GM20431 (cell line): ENCODE measurements around the gene TKT.

ENCODE experiments used
- in situ Hi-C: fragments of 300-500 bp; cut with MseI, MboI; formaldehyde crosslinking; loops from one replicate; pipeline ENCODE4 v1.15.0; 2020; ENCODE audit warnings: low sequenced_read_pairs; ENCODE audit not compliant: unreplicated experiment

TKT gene

DNA sequence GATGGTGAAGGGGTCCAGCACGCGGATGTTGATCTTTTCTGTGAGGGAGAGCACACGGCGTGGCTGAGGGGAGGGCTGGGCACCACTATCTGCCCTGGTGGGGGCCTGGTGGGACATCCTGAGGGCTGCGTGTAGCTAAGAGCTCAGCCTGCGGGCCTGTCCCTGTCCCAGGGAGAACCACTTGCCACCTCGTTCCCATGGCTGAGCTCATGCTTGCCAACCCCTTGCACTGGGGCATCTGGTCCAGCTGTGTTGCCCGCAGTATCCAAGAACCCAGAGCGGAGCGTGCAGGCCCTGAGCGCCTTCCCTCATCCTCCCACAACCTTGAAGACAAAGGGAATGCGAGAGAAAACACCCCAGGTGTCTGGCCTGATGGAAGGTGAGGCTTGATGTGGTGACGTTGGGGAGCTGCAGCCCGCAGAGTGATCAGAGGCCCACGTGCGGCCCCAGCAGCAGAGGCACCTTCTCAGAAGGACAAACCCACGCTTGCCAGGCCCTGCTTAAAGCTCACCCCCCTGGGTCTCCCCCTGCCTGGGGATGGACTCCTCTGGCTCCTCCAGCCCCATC, 28.9 kb downstream of the TKT start:
- in situ Hi-C loops = no loop called here

GRCh38 chr3:53226142-53226840, 29.5 kb downstream of the TKT start:
- in situ Hi-C loops = no loop called here

DNA sequence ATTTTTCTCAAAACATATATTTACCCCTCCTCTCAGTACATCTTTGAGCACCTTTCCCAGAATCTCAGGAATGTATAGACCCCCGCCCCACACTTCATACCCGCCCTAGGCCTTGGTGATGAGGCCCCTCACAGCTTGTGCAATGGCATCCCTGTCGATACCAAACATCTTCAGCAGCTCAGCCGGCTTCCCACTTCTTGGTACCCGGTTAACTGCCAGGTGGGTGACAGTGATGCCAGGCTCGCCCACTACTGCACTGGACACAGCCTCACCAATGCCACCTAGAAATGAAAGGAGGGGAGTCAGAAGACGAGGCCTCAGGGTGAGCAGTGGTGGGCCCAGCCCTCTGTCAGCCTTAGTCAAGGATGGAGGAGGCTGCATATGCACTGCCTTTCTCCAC, 30.2 kb downstream of the TKT start:
- in situ Hi-C loops = no loop called here

GRCh38 chr3:53225181-53225580, 30.6 kb downstream of the TKT start:
- in situ Hi-C loops = no loop called here

- in situ Hi-C loops = no loop called here
Observed at GRCh38 chr3:53224536-53224935, 31.3 kb downstream of the TKT start.

- in situ Hi-C loops = no loop called here
Observed at GRCh38 chr3:53224026-53224425, 31.8 kb downstream of the TKT start.

DNA sequence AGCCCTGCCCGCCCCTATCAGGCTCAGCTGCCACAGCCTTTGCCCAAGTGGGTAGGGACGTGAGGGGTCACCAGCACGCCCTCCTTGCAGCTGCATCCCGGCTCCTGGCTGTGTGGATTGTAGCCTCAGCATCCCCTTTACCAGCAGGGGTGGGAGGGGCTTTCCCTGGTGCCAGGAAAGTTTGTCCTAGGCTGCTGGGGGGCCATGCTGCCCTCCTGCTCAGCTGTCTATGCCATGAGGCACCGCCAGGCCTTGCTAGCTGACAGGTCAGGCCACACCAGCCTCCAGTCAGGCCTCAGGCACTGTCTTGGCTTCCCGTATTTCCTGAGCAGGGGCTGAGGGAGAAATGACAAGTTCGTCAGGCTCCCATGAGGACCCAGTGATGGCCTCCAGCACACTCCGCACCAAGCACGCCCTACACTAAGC, 32.3 kb downstream of the TKT start:
- in situ Hi-C loops = no loop called here

DNA sequence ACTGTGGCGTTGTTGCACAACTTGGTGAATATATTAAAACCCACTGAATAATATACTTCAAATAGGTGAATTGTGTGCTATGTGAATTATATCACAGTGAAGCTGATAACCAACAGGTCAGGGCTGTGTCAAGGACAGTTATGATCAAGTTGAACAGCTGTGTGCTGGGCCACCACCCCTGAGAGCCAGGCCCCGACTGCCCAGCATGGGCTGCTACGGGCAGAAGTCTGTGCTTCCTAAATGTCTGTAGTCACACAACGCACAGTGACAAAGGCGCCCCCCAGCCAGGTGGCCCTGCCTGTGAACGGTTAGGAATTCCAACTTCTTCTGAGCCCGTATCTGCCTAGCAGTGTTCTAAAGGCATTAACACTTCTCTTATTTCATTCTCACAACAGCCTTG, 32.8 kb downstream of the TKT start:
- in situ Hi-C loops = no loop called here

GRCh38 chr3:53222183-53222901, 33.5 kb downstream of the TKT start:
- in situ Hi-C loops = no loop called here

DNA sequence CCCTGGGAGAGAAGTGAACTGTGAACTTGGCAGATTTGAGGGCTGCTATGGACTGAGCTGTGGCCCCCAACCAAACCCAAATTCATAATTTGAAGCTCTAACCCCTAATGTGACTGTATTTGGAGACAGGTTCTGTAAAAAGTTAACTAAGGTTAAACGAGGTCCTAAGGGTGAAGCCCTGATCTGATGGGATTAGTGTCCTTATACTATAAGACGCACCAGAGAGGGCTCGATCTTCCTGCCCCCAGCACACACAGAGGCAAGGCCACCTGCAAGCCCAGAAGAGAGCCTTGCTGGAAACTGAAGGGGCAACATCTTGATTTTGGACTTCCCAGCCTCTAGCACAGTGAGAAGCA, 34.0 kb downstream of the TKT start:
- in situ Hi-C loops = no loop called here

DNA sequence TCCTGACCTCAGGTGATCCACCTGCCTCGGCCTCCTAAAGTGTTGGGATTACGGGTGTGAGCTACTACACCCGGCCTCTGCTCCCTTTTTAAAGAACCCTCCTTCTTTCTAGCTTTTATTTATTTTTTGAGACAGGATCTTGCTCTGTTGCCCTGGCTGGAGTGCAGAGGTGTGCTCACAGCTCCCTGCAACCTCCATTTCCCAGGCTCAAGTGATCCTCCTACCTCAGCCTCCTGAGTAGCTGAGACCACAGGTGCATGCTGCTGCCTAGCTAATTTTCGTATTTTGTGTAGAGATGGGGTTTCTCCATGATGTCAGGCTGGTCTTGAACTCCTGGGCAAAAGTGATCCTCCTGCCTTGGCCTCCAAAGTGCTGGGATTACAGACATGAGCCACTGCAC, 34.5 kb downstream of the TKT start:
- in situ Hi-C loops = no loop called here

GRCh38 chr3:53219895-53220483, 35.8 kb downstream of the TKT start:
- in situ Hi-C loops = no loop called here

DNA sequence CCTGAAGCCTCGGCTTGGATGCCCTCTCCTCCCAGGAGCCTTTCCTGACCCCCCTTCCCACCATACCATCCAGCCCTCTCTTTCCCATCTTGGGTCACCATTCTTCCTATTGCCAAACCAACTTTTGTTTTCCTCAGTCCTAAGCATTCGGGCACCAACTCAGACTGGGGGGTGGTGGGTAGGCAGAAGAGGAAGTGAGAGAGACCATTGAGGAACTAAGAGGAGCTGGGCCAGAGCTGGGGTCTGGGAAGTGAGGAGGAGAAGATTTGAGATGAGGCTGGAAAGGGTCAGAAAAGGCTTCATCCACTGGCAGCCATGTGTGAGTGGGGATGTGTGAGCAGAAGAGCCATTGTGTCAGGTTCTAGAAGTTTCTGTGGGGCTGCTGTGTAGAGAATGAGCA, 37.7 kb downstream of the TKT start:
- in situ Hi-C loops = no loop called here

- in situ Hi-C loops = no loop called here
Observed at GRCh38 chr3:53217175-53217574, 38.6 kb downstream of the TKT start.

GRCh38 chr3:53216723-53217122, 39.1 kb downstream of the TKT start:
- in situ Hi-C loops = no loop called here

DNA sequence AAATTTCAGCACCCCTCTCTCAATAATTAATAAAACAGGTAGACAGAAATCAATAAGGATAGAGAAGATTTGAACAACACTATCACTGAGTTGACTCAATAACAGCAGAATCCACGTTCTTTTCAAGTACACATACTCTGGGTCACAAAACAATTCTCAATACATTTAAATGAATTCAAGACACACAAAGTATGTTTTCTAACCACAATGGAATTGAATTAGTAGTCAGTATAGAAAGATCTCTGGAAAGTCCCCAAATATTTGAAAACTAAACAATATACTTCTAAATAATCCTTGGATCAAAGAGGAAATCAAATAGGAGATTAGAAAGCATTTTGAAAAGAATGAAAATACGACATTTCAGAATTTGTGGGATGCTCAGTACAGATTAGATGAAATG, 40.0 kb downstream of the TKT start:
- in situ Hi-C loops = no loop called here

DNA sequence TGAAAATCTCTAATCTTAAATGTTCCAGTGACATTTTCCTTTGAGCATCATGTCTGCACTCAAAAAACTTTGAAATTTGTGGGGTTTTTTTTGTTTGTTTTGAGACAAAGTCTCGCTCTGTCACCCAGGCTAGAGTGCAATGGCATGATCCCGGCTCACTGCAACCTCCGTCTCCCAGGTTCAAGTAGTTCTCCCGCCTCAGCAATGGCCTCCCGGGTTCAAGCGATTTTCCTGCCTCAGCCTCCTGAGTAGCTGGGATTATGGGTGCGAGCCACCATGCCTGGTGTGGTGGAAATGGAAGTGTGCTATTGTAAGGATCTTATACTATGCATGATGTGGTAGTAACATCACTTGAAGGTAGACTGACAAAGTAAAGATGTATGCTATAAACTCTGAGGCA, 42.5 kb downstream of the TKT start:
- in situ Hi-C loops = no loop called here

GRCh38 chr3:53211706-53212702, 43.8 kb downstream of the TKT start:
- in situ Hi-C loops = no loop called here

DNA sequence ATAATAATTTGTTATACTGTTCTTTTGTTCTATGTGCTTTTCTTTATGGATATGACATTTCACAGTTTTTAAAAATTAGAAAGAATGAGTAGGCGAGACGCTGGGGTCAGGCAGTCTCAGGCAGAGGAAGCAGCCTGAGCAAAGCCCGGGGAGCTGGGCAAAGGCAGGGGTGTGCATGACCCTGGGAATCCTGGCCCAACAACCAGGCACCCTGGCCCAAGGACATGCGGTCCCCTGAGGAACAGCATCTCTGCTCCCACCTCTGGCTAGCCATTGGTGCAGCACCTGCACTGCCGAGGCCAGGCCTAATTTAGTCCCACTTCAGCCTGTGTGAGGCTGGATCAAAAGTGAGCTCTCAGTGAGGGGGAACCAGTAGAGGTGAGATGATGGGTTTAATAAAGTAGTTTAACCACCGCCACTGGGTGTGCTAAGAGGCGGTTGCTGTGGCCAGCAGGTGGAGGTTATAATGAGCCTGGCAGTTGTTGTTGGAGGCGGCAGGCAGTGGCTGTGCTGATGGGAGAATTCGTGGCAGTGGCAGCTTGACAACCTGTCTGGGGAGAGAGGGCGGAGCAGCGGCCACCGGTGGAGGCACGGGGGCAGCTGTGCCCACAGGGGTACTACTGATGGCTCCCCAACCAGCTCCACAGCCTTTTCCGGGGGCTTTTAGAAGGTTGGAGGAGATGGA, 53.3 kb downstream of the TKT start:
- in situ Hi-C loops = no loop called here
